Femur (tissue), 1 donor: Measurements from ENCODE around the gene NEFH.
"Not testable (repeated sequence)": the region's sequence is repeated elsewhere in the genome, so short reads cannot be mapped to it uniquely, and the experiment has no call there.

Experiments used
- DNase-seq: peaks from one replicate; pipeline ENCODE4 v3.0.0-alpha.2; 2017

NEFH gene, protein sequence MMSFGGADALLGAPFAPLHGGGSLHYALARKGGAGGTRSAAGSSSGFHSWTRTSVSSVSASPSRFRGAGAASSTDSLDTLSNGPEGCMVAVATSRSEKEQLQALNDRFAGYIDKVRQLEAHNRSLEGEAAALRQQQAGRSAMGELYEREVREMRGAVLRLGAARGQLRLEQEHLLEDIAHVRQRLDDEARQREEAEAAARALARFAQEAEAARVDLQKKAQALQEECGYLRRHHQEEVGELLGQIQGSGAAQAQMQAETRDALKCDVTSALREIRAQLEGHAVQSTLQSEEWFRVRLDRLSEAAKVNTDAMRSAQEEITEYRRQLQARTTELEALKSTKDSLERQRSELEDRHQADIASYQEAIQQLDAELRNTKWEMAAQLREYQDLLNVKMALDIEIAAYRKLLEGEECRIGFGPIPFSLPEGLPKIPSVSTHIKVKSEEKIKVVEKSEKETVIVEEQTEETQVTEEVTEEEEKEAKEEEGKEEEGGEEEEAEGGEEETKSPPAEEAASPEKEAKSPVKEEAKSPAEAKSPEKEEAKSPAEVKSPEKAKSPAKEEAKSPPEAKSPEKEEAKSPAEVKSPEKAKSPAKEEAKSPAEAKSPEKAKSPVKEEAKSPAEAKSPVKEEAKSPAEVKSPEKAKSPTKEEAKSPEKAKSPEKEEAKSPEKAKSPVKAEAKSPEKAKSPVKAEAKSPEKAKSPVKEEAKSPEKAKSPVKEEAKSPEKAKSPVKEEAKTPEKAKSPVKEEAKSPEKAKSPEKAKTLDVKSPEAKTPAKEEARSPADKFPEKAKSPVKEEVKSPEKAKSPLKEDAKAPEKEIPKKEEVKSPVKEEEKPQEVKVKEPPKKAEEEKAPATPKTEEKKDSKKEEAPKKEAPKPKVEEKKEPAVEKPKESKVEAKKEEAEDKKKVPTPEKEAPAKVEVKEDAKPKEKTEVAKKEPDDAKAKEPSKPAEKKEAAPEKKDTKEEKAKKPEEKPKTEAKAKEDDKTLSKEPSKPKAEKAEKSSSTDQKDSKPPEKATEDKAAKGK

DNA sequence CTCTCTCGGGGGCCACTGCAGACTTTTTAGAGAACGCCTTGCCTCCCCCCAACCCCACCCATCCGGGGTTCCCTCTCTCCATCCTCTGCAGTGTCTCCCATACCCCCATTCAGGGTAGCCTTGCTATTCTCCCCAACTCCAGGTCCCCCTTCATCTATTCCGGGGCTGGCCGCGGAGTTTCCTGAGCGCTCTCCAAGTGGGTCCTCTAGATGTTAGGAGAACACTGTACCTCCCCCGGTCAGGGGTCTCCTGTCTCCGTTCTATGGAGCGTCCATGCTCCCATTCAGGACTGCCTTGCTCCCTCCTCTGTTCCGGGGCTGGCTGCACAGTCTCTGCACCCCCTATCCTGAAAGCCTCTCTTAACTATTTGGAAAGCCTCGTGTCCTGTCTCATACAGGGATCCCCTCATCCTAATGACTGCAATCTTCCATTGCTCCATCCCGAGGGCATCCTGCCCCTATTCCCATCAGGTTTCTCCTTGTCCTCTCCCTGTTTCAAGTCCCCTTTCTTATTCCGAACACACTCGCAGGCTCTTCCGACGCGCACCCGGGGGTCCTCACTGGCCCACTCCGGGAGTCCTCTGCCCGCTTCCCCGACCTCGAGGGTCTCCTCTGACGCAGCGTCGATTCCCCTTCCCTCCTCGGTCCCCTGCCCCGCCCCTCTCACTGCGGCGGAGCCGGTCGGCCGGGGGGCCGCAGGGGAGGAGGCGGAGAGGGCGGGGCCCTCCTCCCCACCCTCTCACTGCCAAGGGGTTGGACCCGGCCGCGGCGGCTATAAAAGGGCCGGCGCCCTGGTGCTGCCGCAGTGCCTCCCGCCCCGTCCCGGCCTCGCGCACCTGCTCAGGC, at the start of gene NEFH:
Gene NEFH, plus strand, starts transcription at position 802 of the 845 bp plus-strand sequence. CDS start 45 bp downstream, outside the sequence.
- no peak for DNase-seq

DNA sequence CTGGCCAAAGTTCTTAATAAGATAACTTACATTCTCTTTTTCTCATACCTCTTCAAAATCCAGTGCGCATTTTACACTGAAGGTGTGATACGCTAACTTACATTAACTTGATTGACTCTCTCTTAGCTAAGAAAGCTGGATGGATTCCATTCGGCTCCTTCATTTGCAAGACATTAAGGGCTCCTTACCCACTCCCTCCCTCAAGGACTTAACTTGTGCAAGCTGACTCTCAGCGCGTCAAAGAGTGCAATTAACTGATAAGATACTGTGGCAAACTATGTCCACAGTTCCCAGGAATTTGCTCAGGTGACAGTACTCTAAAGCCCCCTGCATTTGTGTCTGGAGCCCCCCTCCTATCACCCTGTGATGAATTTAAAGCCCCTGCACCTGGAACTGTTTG, 48.0 kb upstream of the NEFH start:
- DNase-seq, result no peak

DNA sequence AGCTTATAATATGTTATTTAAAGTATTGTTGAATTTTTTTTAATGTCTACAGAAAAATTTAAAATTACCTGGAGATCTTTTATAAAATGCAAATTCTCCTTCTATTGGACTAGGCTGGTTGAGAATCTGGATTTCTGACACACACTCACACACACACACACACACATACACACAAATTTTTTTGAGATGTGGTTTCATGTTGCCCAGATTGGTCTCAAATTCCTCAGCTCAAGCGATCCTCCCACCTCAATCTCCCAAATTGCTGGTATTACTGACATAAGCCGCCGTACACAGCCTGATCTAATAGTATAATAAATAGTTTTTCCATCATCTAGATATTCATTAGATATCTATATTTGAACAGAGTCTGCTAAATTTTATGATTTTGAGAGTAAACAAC, 46.2 kb upstream of the NEFH start:
- DNase-seq, result no peak

DNA sequence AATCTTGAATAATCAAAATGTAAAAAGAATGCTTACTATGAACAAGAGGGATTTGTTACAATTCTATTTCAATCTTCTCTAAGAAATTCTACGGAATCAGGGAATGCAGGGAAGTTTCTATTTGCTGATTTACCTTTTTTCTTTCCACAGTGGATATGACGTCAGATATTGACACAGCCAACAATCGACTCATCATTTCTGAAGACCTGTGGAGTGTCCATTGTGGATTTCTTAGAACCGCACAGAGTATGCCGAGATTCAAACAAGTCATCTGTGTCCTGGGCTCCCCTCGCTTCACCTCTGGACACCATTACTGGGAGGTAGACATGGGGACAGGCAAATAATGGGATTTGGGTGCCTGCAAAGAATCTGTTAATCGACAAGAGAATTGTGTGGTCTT, 45.7 kb upstream of the NEFH start:
- DNase-seq, result no peak

DNA sequence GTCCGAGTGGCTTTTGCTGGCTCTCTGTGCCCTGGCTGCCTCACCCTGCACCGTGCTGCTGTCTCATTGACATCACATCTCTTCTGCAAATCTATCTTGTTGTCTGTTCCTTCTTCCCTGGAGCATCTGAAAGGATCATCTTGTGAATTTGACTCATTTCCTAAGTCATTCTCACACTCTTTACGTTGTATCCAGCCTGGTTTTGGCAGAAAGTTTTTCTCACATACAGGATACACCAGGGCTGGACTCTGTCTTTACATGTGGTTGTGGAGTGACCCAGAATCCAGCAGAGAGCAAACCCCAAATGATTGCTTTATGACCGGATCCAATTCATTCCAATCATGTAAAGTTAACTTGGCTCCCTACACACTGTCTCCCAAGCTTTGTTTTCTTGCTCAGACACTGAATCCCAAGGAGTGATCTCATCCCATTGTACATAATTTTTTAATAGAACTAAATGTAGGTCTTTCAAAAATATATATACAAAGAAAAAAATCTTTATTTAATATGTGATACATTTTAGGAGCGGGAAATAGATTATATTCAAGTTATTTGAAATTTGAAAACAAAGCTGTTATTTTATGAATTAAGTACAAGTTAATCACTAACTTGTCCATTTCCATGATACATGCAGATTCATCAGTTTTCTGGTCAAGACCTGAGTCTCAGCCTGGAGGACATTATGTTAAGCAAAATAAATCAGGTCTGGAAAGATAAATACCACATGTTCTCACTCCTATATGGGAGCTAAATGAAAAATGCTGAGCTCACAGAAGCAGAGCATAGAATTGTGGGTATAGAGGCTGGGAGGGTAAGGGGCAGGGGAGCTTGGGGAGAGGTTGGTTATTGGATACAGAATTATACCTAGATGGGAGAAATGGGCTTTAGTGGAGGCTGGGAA, 44.5 kb upstream of the NEFH start:
- no peak for DNase-seq

DNA sequence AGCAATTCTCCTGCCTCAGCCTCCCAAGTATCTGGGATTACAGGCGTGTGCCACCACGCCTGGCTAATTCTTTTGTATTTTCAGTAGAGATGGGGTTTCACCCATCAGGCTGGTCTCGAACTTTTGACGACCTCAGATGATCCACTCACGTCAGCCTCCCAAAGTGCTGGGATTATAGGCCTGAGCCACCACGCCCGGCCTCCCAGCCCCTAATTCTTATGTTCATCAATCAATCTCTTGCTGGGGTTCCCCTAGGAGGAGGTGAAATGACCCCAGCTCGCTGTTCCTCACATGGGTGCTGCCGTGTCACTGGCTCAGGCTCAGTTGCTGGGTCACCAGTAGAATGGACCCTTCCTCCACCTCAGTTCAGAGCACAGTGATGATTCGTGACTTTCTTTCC, 41.7 kb upstream of the NEFH start, which contains the start of gene RFPL1:
Gene RFPL1, plus strand, starts transcription at position 301 of the 400 bp plus-strand sequence.
- not testable (repeated sequence) for DNase-seq

DNA sequence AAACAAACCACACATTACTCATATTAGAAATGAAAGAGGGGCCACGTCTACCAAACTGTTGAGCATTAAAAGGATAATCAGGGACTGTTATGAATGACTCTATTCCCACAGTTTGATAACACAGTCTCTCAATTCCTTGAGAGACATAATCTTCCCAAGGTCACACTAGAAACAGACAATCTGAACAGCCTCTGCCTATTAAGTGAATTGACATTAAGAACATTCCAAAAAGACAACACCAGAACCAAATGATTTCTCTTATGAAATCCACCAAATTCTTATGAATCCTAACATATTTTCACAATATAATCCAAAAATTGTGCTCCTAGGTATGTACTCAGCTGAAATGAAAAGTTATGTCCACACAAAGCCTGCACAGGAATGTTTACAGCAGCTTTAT, 37.0 kb upstream of the NEFH start:
- DNase-seq, result no peak

DNA sequence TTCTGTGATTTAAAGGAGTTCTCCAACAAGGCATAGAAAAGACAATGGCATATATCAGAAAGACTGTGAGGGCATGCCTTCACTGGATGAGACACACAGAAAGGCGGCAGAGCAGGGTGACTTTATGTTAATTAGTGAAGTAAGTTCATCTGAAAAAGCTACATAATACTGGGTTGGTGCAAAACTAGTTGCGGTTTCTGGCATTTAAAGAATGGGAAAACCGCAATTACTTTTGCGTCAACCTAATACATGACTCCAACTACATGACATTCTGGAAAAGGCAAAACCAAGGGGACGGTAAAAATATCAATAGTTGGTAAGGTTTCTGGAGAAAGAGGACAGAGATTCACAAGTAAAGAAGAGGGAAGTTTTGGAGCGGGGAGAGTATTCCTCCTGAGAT, 36.6 kb upstream of the NEFH start:
- no peak for DNase-seq

DNA sequence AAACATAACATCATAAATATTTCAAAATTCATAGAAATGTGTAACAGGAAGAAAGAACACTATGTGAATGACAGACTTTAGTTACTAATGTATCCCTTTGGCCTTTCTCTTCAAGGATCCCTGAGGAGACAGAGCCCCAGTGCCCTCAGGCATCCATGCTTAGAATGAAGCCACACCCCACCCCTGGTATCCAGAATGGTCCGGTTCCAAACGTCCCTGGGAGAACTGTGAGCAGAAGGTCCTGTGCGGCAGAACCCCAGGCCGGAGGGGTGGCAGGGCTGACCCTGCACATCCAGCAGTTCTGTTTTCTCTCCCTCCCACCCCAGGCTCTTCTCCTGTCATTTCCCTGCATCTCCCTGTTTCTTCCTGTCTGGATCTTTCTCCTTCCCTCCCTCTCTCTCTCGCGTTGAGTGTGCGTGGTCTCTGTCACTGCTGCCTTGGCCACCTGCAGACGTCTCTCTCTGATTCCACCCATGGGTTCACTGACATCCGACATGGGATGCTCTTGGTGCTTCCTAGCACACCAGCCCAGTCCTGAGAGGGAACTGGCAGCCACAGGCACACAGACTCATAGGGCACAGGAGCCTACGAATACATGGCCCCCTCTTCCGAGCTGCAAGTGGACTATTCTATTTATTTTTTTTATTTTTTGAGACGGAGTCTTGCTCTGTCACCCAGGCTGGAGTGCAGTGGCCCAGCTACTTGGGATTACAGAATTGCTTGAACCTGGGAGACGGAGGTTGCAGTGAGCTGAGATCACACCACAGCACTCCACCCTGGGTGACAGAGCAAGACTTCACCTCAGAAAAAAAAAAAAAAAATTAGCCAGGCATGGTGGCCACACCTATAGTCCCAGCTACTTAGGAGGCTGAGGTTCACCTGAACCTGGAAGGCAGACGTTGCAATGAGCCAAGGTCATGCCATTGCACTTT, 35.9 kb upstream of the NEFH start:
- no peak for DNase-seq

DNA sequence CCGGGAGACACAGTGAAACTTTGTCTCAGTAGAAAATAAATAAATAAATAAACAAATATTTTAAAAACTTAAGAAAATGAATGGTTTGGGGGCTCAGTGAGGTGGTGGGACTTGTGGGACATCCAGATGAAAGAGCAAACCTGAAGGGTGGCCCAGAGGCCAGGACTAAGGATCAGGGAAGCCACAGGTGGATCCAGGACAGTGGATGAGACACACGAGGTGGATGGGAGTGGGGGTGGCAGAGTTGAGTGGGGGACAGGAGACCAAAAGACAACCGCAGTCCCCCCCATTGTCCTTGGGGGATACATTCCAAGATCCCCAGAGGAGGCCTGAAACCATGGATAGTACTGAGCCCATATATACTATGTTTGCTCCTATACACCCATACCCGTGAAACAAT, 34.5 kb upstream of the NEFH start:
- DNase-seq, result no peak

DNA sequence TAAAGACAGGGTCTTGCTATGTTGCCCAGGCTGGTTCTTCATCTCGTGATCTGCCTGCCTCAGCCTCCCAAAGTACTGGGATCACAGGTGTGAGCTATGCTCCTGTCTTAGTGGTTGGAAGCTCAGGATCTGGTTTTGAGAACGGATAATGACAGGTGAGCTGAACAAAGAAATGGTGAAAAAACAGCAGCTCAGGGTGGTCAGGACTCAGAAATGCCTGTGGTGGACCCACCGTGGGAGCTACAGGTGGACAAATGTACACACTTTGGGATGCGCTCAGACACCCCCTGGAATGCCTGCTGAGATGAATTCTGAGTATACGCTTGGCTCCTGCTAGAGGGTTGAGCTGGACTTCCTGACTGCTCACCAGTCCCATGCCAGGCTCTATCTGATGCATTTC, 32.1 kb upstream of the NEFH start:
- no peak for DNase-seq

DNA sequence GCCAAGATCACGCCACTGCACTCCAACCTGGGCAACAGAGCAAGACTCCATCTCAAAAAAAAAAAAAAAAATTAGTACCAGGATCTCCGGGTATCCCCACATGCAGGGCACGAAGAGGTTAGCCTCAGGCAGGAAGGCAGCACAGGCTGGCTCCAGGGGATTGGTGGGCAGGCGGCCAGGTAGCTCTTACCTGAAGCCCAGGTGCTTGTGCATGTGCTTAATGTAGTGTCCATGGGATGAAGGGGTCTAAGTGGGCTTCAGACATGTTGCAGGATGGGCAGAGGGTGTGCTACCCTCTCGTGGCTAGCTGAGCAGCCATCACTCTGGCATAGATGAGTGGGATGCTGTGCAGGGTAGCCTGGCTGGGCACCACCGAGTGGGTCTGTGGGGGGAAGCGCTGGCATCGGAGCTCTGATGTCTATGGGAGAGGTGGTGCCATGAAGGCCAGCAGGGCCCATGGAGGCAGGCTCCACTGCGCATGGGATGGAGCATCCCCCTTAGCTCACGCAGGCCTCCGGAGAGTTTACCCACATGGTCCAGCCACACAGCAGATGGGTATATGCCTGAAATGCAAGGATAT, 30.6 kb upstream of the NEFH start:
- no peak for DNase-seq

DNA sequence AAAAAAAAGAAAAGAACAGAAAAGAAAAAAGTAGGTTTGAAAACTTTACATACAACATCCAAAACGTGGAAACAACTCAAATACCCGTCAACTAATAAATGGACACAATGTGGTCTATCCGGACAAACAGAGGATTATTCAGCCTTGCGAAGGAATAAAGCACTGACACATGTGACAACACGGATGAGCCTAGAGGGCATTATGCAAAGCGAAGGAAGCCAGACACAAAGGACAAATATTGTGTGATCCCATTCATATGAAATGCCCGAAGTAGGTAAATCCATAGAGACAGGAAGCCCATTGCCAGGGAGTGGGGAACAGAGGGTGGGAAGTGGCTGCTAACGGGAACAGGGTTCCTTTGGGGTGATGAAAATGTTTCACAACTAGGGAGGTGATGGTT, 29.8 kb upstream of the NEFH start:
- no peak for DNase-seq

DNA sequence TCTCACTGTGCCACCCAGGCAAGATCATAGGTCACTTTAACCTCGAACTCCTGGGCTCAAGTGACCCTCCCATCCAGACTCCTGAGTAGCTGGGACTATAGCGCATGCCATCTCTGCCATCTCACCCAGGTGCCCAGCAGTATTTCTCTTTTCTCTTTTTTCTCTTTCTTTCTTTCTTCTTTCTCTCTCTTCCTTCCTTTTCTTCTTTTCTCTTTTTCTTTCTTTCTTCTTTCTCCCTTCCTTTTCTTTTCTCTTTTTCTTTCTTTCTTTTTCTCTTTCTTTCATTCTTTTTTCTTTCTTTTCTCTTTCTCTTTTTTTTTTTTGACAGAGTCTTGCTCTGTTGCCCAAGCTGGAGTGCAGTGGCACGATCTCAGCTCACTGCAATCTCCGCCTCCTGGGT, 28.2 kb upstream of the NEFH start:
- DNase-seq, result no peak

DNA sequence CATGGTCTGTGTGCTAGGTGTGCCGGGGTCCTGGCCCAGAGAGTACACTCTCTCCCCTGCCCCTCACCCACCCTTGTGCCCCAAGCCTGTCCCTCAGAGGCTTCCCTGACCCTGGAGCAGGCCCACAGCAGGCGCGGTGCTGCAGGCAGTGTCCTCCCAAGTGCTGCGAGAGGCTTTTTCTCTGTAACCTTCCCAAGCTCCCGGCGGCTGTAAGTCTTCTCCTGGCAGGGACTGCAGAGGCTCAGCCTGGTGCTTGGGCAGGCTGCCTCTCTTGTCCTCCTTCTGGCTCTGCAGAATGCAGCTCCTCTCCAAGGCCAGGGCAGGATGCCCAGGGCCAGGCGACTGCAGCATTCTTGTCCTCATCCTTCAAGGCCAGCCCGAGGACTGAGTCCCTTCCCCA, 25.7 kb upstream of the NEFH start:
- no peak for DNase-seq

DNA sequence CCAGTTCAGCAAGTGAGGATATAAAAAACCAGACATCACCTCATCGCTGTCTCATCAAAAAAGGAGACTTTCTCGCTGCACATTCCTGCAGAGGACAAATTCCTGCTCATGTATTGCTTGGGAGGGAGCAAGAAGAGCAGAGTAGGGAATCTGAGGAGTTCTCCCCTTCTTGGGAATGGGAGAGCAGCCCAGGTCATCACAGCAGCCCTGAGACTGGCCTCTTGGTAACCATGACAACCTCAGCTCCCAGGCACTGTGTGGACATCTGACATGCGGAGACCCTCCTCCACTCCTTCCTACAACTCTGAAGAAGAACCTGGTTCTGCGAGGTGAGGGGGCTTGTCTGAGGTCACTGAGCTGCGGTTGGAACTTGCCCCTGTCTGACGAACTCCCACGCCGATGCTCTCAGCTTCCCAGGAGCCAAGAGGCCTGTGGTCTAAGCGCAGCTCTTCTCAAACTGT, 23.8 kb upstream of the NEFH start:
- DNase-seq, result no peak

DNA sequence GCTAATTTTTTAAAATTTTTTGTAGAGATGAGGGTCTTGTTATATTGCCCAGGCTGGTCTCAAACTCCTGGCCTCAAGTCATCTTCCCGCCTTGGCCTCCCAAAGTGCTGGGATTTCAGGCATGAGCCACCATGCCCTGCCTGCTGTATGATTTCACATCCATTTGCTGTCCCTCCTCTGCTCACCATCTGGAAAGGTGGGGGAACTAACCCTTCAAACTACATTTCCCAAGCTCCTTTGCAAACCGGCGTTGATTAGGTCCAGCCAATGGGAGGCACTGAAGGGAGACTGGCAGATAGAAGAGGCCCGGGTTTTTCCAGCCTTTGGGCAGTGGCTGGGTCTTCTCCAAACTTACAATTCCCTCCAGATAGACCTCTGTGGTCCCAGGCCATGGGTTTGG, 22.3 kb upstream of the NEFH start:
- no peak for DNase-seq

DNA sequence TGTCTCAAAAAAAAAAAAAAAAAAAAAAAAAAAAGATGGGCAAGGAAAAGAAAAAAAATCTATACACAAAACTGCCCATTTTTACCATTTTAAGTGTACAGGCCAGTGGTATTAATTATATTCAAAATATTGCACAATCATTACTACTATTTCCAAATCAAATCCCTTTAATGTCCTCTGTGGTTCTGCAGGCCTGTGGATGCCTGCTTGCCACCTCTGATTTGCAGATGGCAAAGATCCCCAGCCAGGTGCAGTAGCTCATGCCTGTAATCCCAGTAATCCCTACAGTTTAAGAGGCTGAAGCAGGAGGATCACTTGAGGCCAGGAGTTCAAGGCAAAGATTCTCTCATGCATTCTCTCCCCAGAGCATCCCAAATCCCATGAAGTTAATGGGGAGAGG, 21.5 kb upstream of the NEFH start:
- no peak for DNase-seq

DNA sequence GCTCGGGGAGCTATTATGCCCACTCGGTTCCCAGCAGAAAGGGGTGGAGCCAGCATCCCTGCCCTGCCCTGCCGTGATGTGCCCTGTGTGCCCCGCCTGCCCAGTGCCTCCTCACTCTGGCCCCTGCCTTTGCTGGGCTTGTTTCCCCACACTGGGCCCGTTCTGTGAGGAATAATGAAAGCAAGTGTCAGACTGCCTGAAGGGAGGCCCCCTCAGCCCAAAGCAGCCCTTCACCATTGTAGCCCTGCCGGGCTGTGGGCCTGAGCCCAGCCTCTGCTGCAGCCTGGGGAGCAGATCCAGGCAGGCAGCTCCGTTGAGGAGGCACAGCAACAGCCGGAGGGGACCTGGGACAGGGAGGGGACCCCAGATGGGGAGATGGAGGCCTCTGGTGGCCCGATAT, 20.2 kb upstream of the NEFH start:
- no peak for DNase-seq

DNA sequence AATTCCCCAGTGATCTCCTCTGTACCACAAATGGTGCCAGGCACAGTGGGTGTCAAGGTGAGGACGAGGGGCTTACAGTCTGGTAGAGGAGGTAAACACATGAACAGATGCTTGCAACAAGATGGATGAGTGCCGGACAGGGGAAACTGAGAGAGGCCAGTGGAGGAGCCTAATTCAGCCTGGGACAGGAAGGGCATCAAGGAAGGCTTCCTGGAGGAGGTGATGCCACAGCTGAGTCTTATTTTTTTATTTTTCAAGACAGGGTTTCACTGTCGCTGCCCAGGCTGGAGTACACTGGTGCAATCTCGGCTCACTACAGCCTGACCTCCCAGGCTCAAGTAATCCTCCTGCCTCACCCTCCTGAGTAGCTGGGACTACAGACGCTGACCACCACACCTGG, 18.8 kb upstream of the NEFH start:
- DNase-seq, result no peak
